IMR-90 (cell line): ENCODE data around the gene TMA7.

Source experiments
- BHLHE40 ChIP-seq: fragments of 150-350 bp; IDR thresholded peaks from 2 replicates; pipeline ENCODE4 v1.6.1; 2016; ENCODE audit warnings: mild to moderate bottlenecking, low read depth, low read length
- CTCF ChIP-seq: conservative IDR thresholded peaks from 2 replicates; pipeline ENCODE4 v1.5.1; 2012; ENCODE audit warnings: mild to moderate bottlenecking, low read depth, low read length, improper control_type of control experiment
- RAD21 ChIP-seq: IDR thresholded peaks from 2 replicates; pipeline ENCODE4 v1.6.1; 2012; ENCODE audit warnings: low read length, improper control_type of control experiment

- no peak for TF ChIP-seq BHLHE40
- no peak for TF ChIP-seq RAD21
- no peak for TF ChIP-seq CTCF
Observed at GRCh38 chr3:48472673-48472922, 32.5 kb downstream of the TMA7 start.
